ENCODE data around the gene PSMD1.
"Not testable (repeated sequence)": the region's sequence is repeated elsewhere in the genome, so short reads cannot be mapped to it uniquely, and the experiment has no call there.

The PSMD1 gene

DNA sequence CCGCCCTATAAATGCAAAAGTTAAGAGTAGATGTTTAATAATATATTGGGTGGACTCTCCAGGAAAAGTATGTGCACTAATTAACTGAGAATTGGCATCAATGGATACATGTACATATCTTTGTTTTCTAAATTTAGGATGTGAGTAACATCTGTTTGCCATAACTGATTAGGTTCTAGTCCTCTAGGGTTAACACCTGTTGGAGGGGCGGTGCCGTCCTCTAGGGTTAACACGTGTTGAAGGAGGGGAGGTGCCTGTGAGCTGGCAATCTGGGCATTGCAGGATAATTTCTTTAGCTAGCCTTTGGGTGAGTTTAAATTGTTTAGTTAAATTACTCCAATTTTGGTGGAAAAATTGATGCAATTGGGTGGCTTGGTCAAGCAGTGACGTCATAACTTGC, 37.3 kb downstream of the PSMD1 start:
- no peaks in the 10 kb centered on the region for H3K79me1 ChIP-seq (ENCODE audit: low read length)
- H3K9ac ChIP-seq (ENCODE audit: low read length), result no peak overlapping the region
- WGBS (ENCODE audit: extremely low coverage, insufficient coverage, insufficient read length), result no CpG with 5 or more reads among the region's 5 CpGs
- H3K4me3 ChIP-seq (ENCODE audit: low read depth, low read length), result no peak overlapping the region
- H2AK5ac ChIP-seq (ENCODE audit: low read length), result no peak overlapping the region
- no peaks in the 10 kb centered on the region for H3K79me2 ChIP-seq (ENCODE audit: control insufficient read depth, insufficient read depth, low read length, poor library complexity)
- no peak overlapping the region for H3K23ac ChIP-seq (ENCODE audit: low read length)
- H3K9me3 ChIP-seq (ENCODE audit: insufficient read depth, low read depth, low read length), result peaks cover 3% of the 10 kb centered on the region
- no peak overlapping the region for H3K4ac ChIP-seq (ENCODE audit: low read depth, low read length)
- H4K91ac ChIP-seq (ENCODE audit: low read depth, low read length), result no peak overlapping the region
- H4K8ac ChIP-seq (ENCODE audit: low read depth, low read length), result no peak overlapping the region
- H3K4me1 ChIP-seq (ENCODE audit: control insufficient read depth in 1 of 2, insufficient read depth in 2 of 2, low read length in 2 of 2), result no peaks in the 10 kb centered on the region
- no peak overlapping the region for H2BK12ac ChIP-seq (ENCODE audit: low read length)
- H3K27me3 ChIP-seq (ENCODE audit: insufficient read depth, low read length), result no peaks in the 10 kb centered on the region
- no peak overlapping the region for H3K4me2 ChIP-seq (ENCODE audit: low read length)
- no peak overlapping the region for H3K18ac ChIP-seq (ENCODE audit: low read length)
- H2AFZ ChIP-seq (ENCODE audit: insufficient read depth, low read length, poor library complexity), result no peak overlapping the region
- no peak overlapping the region for H3K14ac ChIP-seq (ENCODE audit: low read length)
- H3K36me3 ChIP-seq (ENCODE audit: control insufficient read depth in 1 of 2, insufficient read depth in 2 of 2, low read length in 2 of 2), result peaks cover 9 to 32% of the 10 kb centered on the region in 2 experiments
- H3K27ac ChIP-seq (ENCODE audit: low read depth, low read length), result no peak overlapping the region
- H4K12ac ChIP-seq (ENCODE audit: low read depth, low read length), result no peak overlapping the region
- no peak for DNase-seq
- H2BK120ac ChIP-seq (ENCODE audit: insufficient read depth, low read length, poor library complexity), result no peak overlapping the region
- H2BK5ac ChIP-seq (ENCODE audit: low read depth, low read length, poor library complexity), result no peak overlapping the region

DNA sequence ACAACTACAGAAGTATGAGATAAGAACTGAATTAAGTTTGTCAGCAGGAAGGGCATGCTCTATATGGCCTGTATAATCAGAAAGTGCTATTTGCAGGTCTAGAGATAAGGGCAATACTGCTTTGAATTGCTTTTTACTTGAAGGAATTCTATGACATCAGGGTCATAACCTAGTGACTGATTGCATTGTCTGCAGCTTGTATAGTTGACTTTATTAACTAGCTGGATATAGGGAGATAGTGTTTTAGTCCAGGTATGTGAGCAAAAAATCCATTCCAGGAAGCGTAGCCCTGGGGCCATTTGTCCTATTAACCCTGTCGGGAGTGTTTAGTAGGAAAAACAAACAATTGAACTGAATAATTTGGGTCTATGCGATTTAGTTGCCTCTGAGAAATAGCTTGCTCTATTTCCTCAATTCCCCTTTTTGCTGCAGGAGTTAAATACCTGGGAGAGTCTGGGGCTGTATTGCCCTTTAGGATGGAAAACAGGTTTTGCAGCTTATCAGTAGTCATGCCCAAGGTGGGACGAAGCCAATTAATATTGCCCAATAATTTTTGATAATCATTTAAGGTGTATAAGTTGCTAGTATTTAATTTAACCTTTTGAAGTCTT, 38.2 kb downstream of the PSMD1 start:
- no peak overlapping the region for H4K12ac ChIP-seq (ENCODE audit: low read depth, low read length)
- no peaks in the 10 kb centered on the region for H3K27me3 ChIP-seq (ENCODE audit: insufficient read depth, low read length)
- no peak overlapping the region for H2AK5ac ChIP-seq (ENCODE audit: low read length)
- H3K36me3 ChIP-seq (ENCODE audit: control insufficient read depth in 1 of 2, insufficient read depth in 2 of 2, low read length in 2 of 2), result peaks cover 14 to 35% of the 10 kb centered on the region in 2 experiments
- H3K4me3 ChIP-seq (ENCODE audit: low read depth, low read length), result no peak overlapping the region
- no peaks in the 10 kb centered on the region for H3K4me1 ChIP-seq (ENCODE audit: control insufficient read depth in 1 of 2, insufficient read depth in 2 of 2, low read length in 2 of 2)
- no peak overlapping the region for H2BK120ac ChIP-seq (ENCODE audit: insufficient read depth, low read length, poor library complexity)
- H2BK5ac ChIP-seq (ENCODE audit: low read depth, low read length, poor library complexity), result no peak overlapping the region
- H3K27ac ChIP-seq (ENCODE audit: low read depth, low read length), result no peak overlapping the region
- peak; percentile 7 to 39 for DNase-seq
- no peak overlapping the region for H3K14ac ChIP-seq (ENCODE audit: low read length)
- H3K79me2 ChIP-seq (ENCODE audit: control insufficient read depth, insufficient read depth, low read length, poor library complexity), result no peaks in the 10 kb centered on the region
- peaks cover 6% of the 10 kb centered on the region for H3K9me3 ChIP-seq (ENCODE audit: insufficient read depth, low read depth, low read length)
- no peak overlapping the region for H3K18ac ChIP-seq (ENCODE audit: low read length)
- no CpG with 5 or more reads among the region's 4 CpGs for WGBS (ENCODE audit: extremely low coverage, insufficient coverage, insufficient read length)
- no peak overlapping the region for H3K23ac ChIP-seq (ENCODE audit: low read length)
- H3K79me1 ChIP-seq (ENCODE audit: low read length), result no peaks in the 10 kb centered on the region
- H2BK12ac ChIP-seq (ENCODE audit: low read length), result no peak overlapping the region
- no peak overlapping the region for H3K4me2 ChIP-seq (ENCODE audit: low read length)
- H3K9ac ChIP-seq (ENCODE audit: low read length), result no peak overlapping the region
- no peak overlapping the region for H4K91ac ChIP-seq (ENCODE audit: low read depth, low read length)
- H2AFZ ChIP-seq (ENCODE audit: insufficient read depth, low read length, poor library complexity), result no peak overlapping the region
- no peak overlapping the region for H3K4ac ChIP-seq (ENCODE audit: low read depth, low read length)
- H4K8ac ChIP-seq (ENCODE audit: low read depth, low read length), result no peak overlapping the region

DNA sequence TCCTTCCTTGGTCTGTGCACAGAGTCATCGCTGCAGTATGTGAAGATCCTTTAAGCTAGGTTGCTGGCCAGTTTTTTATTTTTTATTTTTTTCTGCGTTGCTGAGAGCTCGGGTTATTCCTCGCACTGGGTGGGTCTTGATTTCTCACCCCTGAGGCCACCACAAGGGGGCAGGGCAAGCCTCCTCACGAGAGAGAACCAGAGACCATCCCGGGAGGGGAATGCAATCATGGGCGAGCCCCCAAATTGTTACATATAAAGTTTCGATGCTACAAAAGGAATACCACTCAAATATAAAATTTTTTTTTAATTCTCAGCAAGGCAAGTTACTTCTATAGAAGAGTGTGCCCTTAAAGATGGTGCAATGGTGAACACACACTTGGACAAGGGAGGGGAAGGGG, 43.3 kb downstream of the PSMD1 start:
- Histone ChIP-seq H3K4me2 (ENCODE audit: low read length) (no peak overlapping the region), H3K4me1 (ENCODE audit: control insufficient read depth in 1 of 2, insufficient read depth in 2 of 2, low read length in 2 of 2) (no peaks in the 10 kb centered on the region), H3K79me1 (ENCODE audit: low read length) (no peaks in the 10 kb centered on the region), H3K9me3 (ENCODE audit: insufficient read depth, low read depth, low read length) (peaks cover 7% of the 10 kb centered on the region), H2AK5ac (ENCODE audit: low read length) (no peak overlapping the region), H2BK5ac (ENCODE audit: low read depth, low read length, poor library complexity) (no peak overlapping the region), H3K14ac (ENCODE audit: low read length) (no peak overlapping the region), H3K79me2 (ENCODE audit: control insufficient read depth, insufficient read depth, low read length, poor library complexity) (no peaks in the 10 kb centered on the region), H4K12ac (ENCODE audit: low read depth, low read length) (no peak overlapping the region), H4K8ac (ENCODE audit: low read depth, low read length) (no peak overlapping the region), H3K18ac (ENCODE audit: low read length) (no peak overlapping the region), H3K9ac (ENCODE audit: low read length) (no peak overlapping the region), H3K23ac (ENCODE audit: low read length) (no peak overlapping the region), H3K27ac (ENCODE audit: low read depth, low read length) (no peak overlapping the region), H3K4ac (ENCODE audit: low read depth, low read length) (no peak overlapping the region), H3K36me3 (ENCODE audit: control insufficient read depth in 1 of 2, insufficient read depth in 2 of 2, low read length in 2 of 2) (peaks cover 22 to 37% of the 10 kb centered on the region in 2 experiments), H3K4me3 (ENCODE audit: low read depth, low read length) (no peak overlapping the region), H2BK120ac (ENCODE audit: insufficient read depth, low read length, poor library complexity) (no peak overlapping the region), H3K27me3 (ENCODE audit: insufficient read depth, low read length) (no peaks in the 10 kb centered on the region), H2AFZ (ENCODE audit: insufficient read depth, low read length, poor library complexity) (no peak overlapping the region), H2BK12ac (ENCODE audit: low read length) (no peak overlapping the region), H4K91ac (ENCODE audit: low read depth, low read length) (no peak overlapping the region)
- DNase-seq, result no peak
- no CpG with 5 or more reads among the region's 8 CpGs for WGBS (ENCODE audit: extremely low coverage, insufficient coverage, insufficient read length)

DNA sequence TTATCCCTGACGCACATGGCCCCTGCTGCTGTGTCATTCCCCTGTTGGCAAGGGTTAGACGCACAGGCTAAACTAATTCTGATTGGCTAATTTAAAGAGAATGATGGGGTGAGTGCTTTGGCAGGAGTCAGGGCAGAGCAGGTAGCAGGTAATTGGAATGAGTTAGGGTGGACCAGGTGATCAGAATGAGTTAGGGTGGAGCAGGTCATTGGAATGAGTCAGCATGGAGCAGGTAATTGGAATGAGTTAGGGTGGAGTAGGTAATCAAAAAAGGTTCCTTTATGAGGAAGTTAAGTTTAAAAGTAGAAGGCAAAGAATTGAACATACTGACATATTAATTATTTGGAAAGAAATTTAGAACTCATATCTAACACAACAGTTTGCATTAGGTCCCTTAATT, 43.7 kb downstream of the PSMD1 start:
- H3K27ac ChIP-seq (ENCODE audit: low read depth, low read length); H4K91ac ChIP-seq (ENCODE audit: low read depth, low read length); H3K4me3 ChIP-seq (ENCODE audit: low read depth, low read length); H3K9me3 ChIP-seq (ENCODE audit: insufficient read depth, low read depth, low read length); H4K12ac ChIP-seq (ENCODE audit: low read depth, low read length); H3K4me2 ChIP-seq (ENCODE audit: low read length); DNase-seq; H3K27me3 ChIP-seq (ENCODE audit: insufficient read depth, low read length); H2AFZ ChIP-seq (ENCODE audit: insufficient read depth, low read length, poor library complexity); H2BK120ac ChIP-seq (ENCODE audit: insufficient read depth, low read length, poor library complexity); H2BK5ac ChIP-seq (ENCODE audit: low read depth, low read length, poor library complexity); H3K9ac ChIP-seq (ENCODE audit: low read length); H3K18ac ChIP-seq (ENCODE audit: low read length); H2AK5ac ChIP-seq (ENCODE audit: low read length); H3K79me1 ChIP-seq (ENCODE audit: low read length); H3K14ac ChIP-seq (ENCODE audit: low read length); H2BK12ac ChIP-seq (ENCODE audit: low read length); H3K4ac ChIP-seq (ENCODE audit: low read depth, low read length); H3K4me1 ChIP-seq (ENCODE audit: control insufficient read depth in 1 of 2, insufficient read depth in 2 of 2, low read length in 2 of 2); H4K8ac ChIP-seq (ENCODE audit: low read depth, low read length); H3K23ac ChIP-seq (ENCODE audit: low read length); H3K79me2 ChIP-seq (ENCODE audit: control insufficient read depth, insufficient read depth, low read length, poor library complexity): not testable (repeated sequence)
- peaks cover 22 to 37% of the 10 kb centered on the region in 2 experiments for H3K36me3 ChIP-seq (ENCODE audit: control insufficient read depth in 1 of 2, insufficient read depth in 2 of 2, low read length in 2 of 2)
- WGBS (ENCODE audit: extremely low coverage, insufficient coverage, insufficient read length), result no CpG with 5 or more reads among the region's 2 CpGs

Measured in trophoblast cell (in vitro differentiated cells and primary cell).